HG03066 (cell line): Measurements from ENCODE around the gene NPHS1.
"Not testable (repeated sequence)": the region's sequence is repeated elsewhere in the genome, so short reads cannot be mapped to it uniquely, and the experiment has no call there.

Experiments used
- ATAC-seq: cut with Tn5 transposase; IDR thresholded peaks from one replicate; pipeline ENCODE4 v1.9.1; 2021; ENCODE audit warnings: low read depth; ENCODE audit not compliant: unreplicated experiment

Gene NPHS1

GRCh38 chr19:35851213-35852028 lies 883 bp downstream of the NPHS1 start:
- ATAC-seq, result no peak

DNA sequence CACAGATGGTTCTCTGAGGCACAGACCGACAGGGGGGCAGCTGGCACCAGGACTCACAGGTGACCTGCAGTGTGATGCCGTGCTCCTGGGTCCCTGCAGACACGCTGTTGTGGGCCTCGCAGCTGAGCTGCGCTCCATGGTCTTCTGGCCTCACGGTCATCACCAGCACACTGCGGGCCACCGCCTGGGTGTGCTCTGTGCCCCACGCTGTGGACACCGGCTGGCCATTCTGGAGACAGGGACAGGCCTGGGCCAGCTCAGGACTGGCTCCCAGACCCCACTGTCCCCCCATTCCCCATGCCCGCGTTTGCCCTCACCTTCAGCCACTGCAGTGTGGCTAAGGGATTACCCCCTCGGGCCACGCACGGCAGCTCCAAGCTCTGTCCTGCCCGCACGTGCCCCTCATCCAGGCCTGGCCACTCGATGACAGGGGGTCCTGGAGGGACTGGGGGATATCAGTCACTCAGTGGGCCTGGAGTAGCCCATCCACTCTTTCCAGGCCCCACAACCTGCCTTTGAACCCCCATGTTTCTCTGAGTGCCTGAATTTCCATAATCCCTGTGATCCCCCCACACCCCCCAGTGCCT lies 3.3 kb downstream of the NPHS1 start:
- no peak for ATAC-seq

- no peak for ATAC-seq
Measured at GRCh38 chr19:35848486-35848885, 3.8 kb downstream of the NPHS1 start.

DNA sequence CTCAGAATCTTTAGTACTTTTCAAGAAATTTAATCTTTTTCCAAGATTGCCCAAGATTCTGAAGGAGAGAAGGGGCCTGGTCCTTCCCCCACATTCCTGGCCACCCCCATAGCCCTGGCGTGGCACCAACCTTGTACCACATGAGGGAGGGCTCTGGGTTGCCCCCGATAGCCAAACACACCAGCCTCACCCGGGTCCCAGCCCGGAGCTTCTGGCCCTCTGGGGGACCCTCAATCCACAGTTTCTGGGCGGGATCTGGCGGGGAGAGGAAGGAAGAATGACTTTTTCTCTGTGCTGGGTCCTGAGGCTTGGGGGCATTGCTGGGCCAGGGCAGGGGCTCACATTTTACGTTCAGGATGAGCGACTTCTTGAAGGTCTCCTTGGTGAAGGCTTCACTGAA lies 4.4 kb downstream of the NPHS1 start:
- no peak for ATAC-seq

GRCh38 chr19:35846038-35846668 lies 6.2 kb downstream of the NPHS1 start:
- ATAC-seq, result no peak

GRCh38 chr19:35845215-35846037 lies 6.9 kb downstream of the NPHS1 start:
- no peak for ATAC-seq

DNA sequence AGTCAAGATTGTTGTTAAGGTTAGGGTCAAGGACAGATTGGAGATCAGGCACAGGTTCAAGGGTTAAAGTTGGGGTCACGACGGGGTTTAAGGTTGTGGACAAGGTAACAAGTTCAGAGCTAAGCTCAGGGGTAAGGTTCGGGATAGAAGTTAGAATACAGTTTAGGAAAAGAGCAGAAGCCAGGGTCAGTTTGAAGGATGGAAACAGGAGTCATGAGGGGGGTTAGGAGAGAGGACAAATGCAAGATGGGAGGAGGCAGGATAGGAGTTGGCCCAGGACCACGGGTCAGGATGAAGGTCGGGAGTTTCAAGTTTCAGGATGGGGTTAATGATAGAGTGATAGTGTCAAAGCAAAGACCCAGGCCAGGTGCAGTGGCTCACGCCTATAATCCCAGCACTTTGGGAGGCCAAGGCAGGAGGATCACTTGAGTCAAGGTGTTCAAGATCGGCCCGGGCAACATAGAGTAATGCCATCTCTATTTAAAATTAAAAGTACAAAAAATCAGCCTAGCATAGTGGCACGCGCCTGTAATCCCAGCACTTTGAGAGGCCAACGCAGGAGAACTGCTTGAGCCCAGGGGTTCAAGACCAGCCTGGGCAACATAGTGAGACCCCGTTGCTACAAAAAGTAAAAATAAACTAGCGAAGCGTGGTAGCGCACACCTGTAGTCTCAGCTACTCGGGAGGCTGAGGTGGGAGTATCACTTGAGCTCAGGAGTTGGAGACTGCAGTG lies 7.7 kb downstream of the NPHS1 start:
- ATAC-seq, result no peak

GRCh38 chr19:35843676-35844481 lies 8.4 kb downstream of the NPHS1 start:
- ATAC-seq, result no peak

DNA sequence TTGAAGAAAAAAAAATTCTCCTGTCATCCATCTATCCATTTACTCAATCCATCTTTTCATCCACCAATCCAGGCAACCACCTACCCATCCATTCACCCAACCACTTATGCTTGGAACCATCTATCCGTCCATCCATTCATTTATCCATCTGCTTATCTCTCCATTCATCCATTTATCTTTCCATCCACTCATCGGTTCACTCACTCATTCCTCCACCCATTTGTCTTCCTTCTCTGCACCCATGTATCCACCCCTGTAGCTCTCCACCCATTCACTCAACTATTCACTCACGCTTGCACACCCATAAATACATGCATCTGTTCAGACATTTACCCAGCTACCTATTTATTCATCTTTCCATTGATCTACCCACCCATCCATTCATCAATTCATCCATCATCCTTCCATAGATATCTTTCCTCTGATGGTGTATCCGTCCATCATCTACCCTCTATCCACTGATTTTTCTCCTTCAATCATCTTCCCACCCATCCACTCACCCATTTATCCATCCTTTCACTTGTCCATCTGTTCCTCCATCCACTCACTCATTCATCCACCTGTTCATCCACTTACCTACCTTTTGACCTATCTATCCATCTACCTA lies 9.5 kb downstream of the NPHS1 start:
- ATAC-seq, result no peak

- no peak for ATAC-seq
Measured at GRCh38 chr19:35841961-35842595, 10.2 kb downstream of the NPHS1 start.

GRCh38 chr19:35836096-35836495 lies 16.2 kb downstream of the NPHS1 start:
- ATAC-seq, result not testable (repeated sequence)

GRCh38 chr19:35833972-35834371 lies 18.3 kb downstream of the NPHS1 start:
- no peak for ATAC-seq

GRCh38 chr19:35832054-35832453 lies 20.2 kb downstream of the NPHS1 start:
- no peak for ATAC-seq

- ATAC-seq, result no peak
Measured at GRCh38 chr19:35830986-35831385, 21.3 kb downstream of the NPHS1 start.

GRCh38 chr19:35828692-35829301 lies 23.5 kb downstream of the NPHS1 start:
- ATAC-seq, result no peak

- no peak for ATAC-seq
Measured at GRCh38 chr19:35824150-35824549, 28.2 kb downstream of the NPHS1 start.

- no peak for ATAC-seq
Measured at GRCh38 chr19:35822579-35822978, 29.7 kb downstream of the NPHS1 start.

GRCh38 chr19:35818445-35818844 lies 33.9 kb downstream of the NPHS1 start:
- no peak for ATAC-seq
